Astrocyte (in vitro differentiated cells and primary cell): Measurements from ENCODE around the gene MALAT1. TPM values are rescaled to one million over a fixed set of nuclear protein-coding genes. Genes with fewer than 3 reads are reported as not detected.

Experiments used
- DNase-seq: peaks from one replicate; pipeline ENCODE4 v3.0.0-alpha.2; 2010; ENCODE audit warnings: low read depth
- FAIRE-seq: peaks from 2 replicates; lab custom pipeline; 2011; peaks lifted over from hg19 to GRCh38; lab: Jason Lieb, UNC
- H2AFZ ChIP-seq: 2 replicates; pipeline ENCODE4 v1.6.0; 2012; ENCODE audit warnings: low read depth, low read length, inconsistent platforms
- H3K27ac ChIP-seq: 2 replicates; pipeline ENCODE4 v1.5.1; 2011; ENCODE audit warnings: low read depth, low read length, inconsistent platforms
- H3K27me3 ChIP-seq: 2 replicates; pipeline ENCODE4 v1.6.0; 2011; ENCODE audit warnings: low read length, inconsistent platforms; ENCODE audit not compliant: insufficient read depth
- H3K36me3 ChIP-seq: 2 replicates; pipeline ENCODE4 v1.5.1; 2011; ENCODE audit warnings: low read length, inconsistent platforms; ENCODE audit not compliant: insufficient read depth
- H3K4me1 ChIP-seq: 2 replicates; pipeline ENCODE4 v1.5.1; 2011; ENCODE audit warnings: low read length, inconsistent platforms; ENCODE audit not compliant: insufficient read depth
- H3K4me2 ChIP-seq: 2 replicates; pipeline ENCODE4 v1.6.0; 2012; ENCODE audit warnings: low read length, inconsistent platforms
- H3K4me3 ChIP-seq: 2 replicates; pipeline ENCODE4 v1.5.1; 2011; ENCODE audit warnings: low read depth, mild to moderate bottlenecking, low read length, inconsistent platforms; ENCODE audit not compliant: insufficient read depth
- H3K79me2 ChIP-seq: 2 replicates; pipeline ENCODE4 v1.6.0; 2012; ENCODE audit warnings: mild to moderate bottlenecking, low read length, inconsistent platforms; ENCODE audit not compliant: insufficient read depth
- H3K9ac ChIP-seq: 2 replicates; pipeline ENCODE4 v1.6.0; 2012; ENCODE audit warnings: mild to moderate bottlenecking, low read length, inconsistent platforms
- H3K9me3 ChIP-seq: 2 replicates; pipeline ENCODE4 v1.5.1; 2012; ENCODE audit warnings: low read depth, mild to moderate bottlenecking, low read length, inconsistent platforms; ENCODE audit not compliant: insufficient read depth
- H4K20me1 ChIP-seq: 2 replicates; pipeline ENCODE4 v1.6.0; 2012; ENCODE audit warnings: low read length, inconsistent platforms; ENCODE audit not compliant: insufficient read depth
- H3K27ac Mint-ChIP-seq: one replicate; pipeline ENCODE4 v1.8.0; 2021; ENCODE audit warnings: mild to moderate bottlenecking, mixed read lengths; ENCODE audit not compliant: unreplicated experiment
- H3K27me3 Mint-ChIP-seq: one replicate; pipeline ENCODE4 v1.8.0; 2021; ENCODE audit warnings: low read depth, mixed read lengths; ENCODE audit not compliant: unreplicated experiment
- H3K36me3 Mint-ChIP-seq: one replicate; pipeline ENCODE4 v1.8.0; 2021; ENCODE audit warnings: low read depth, mixed read lengths; ENCODE audit not compliant: unreplicated experiment
- H3K4me1 Mint-ChIP-seq: one replicate; pipeline ENCODE4 v1.8.0; 2021; ENCODE audit warnings: low read depth, mixed read lengths; ENCODE audit not compliant: unreplicated experiment
- H3K4me3 Mint-ChIP-seq: one replicate; pipeline ENCODE4 v1.8.0; 2021; ENCODE audit warnings: mild to moderate bottlenecking, moderate library complexity, mixed read lengths; ENCODE audit not compliant: unreplicated experiment
- H3K9me3 Mint-ChIP-seq: one replicate; pipeline ENCODE4 v1.8.0; 2021; ENCODE audit warnings: mild to moderate bottlenecking, mixed read lengths; ENCODE audit not compliant: unreplicated experiment
- EZH2 ChIP-seq: IDR thresholded peaks from 2 replicates; pipeline ENCODE4 v1.6.1; 2012; ENCODE audit warnings: mild to moderate bottlenecking, low read length, inconsistent platforms; ENCODE audit not compliant: insufficient read depth
- total RNA-seq: library from RNA; stranded (reverse); gene quantifications from 2 replicates; pipeline ENCODE4 v1.2.1, GENCODE V29; 2021
- TF ChIP-seq, protein P1 (sequence below): IDR thresholded peaks from 2 replicates; pipeline ENCODE4 v1.5.1; 2011; ENCODE audit warnings: low read depth, mild to moderate bottlenecking, inconsistent platforms, low read length, moderate library complexity; ENCODE audit not compliant: insufficient read depth

The MALAT1 gene
- total RNA-seq, 1 donor from 2014 or later, result 8,991 TPM

DNA sequence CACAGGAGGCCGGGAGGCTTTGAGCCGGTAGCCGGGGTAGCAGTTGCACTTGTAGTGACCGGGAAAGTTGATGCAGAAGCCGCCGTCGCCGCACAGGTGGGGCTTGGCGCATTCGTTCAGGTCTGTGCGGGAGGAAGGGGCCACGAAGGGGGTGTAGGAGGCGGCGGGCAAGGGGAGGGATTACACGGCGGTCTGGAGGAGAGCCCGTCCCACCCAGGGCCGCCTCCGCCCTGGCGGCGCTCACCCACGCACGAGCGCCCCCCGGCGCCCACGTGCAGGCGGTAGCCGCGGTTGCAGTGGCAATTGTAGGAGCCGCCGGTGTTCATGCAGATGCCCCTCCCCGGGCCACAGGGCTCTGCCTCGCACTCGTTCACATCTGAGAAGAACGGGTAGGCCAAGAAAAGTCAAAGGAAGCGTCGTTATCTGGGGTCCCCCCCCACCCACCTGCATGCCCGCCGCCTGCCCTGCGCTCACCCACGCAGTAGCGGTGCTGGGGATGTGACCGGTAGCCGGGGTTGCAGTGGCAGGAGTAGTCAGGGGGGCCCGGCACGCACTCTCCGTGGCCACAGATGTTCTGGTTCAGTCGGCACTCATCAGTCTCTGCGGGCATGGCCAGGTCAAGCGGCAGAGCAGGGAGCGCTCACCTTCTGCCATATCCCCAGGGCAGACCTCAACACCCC is 48.7 kb downstream of the MALAT1 start:
- Histone ChIP-seq H3K4me1 (no peaks in the 10 kb centered on the region), H3K36me3 (peaks cover 24% of the 10 kb centered on the region), H3K27me3 (no peaks in the 10 kb centered on the region), H2AFZ (no peak overlapping the region), H3K79me2 (peaks cover 6% of the 10 kb centered on the region), H3K9ac (no peak overlapping the region), H3K27ac (no peak overlapping the region), H4K20me1 (peaks cover 81% of the 10 kb centered on the region), H3K4me2 (no peak overlapping the region), H3K9me3 (no peaks in the 10 kb centered on the region), H3K4me3 (no peak overlapping the region)
- Mint-ChIP-seq H3K27me3 (peaks cover 49% of the 10 kb centered on the region), H3K4me3 (no peak overlapping the region), H3K9me3 (peaks cover 9% of the 10 kb centered on the region), H3K27ac (no peak overlapping the region), H3K36me3 (peaks cover 32% of the 10 kb centered on the region), H3K4me1 (peaks cover 2% of the 10 kb centered on the region)
- DNase-seq (no peak), FAIRE-seq (no peak)
- no peak for TF ChIP-seq EZH2
- TF ChIP-seq, protein P1, sequence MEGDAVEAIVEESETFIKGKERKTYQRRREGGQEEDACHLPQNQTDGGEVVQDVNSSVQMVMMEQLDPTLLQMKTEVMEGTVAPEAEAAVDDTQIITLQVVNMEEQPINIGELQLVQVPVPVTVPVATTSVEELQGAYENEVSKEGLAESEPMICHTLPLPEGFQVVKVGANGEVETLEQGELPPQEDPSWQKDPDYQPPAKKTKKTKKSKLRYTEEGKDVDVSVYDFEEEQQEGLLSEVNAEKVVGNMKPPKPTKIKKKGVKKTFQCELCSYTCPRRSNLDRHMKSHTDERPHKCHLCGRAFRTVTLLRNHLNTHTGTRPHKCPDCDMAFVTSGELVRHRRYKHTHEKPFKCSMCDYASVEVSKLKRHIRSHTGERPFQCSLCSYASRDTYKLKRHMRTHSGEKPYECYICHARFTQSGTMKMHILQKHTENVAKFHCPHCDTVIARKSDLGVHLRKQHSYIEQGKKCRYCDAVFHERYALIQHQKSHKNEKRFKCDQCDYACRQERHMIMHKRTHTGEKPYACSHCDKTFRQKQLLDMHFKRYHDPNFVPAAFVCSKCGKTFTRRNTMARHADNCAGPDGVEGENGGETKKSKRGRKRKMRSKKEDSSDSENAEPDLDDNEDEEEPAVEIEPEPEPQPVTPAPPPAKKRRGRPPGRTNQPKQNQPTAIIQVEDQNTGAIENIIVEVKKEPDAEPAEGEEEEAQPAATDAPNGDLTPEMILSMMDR, result no peak

DNA sequence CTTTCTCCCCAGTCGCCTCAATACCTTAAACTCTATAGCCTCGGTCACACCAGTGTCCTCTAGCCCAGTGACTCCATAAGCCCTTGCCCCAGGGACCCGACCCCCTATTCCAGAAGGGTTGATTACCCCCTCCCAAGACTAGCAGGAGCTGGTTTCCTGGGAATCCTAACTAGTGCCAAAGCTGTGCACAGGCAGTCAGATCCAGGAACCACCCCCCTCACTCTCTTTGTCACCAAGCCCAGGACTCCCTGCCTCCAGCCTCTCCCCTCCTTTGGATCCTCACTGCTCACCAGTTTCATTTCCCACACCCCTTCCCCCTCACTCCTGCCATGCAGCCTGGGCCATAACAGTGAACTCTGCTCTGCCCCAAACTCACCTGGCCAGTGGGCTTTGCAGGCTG is 49.5 kb downstream of the MALAT1 start:
- Mint-ChIP-seq H3K4me3 (no peak overlapping the region), H3K27ac (no peak overlapping the region), H3K4me1 (peaks cover 2% of the 10 kb centered on the region), H3K27me3 (peaks cover 48% of the 10 kb centered on the region), H3K36me3 (peaks cover 32% of the 10 kb centered on the region), H3K9me3 (peaks cover 9% of the 10 kb centered on the region)
- Histone ChIP-seq H3K27me3 (no peaks in the 10 kb centered on the region), H3K4me1 (no peaks in the 10 kb centered on the region), H4K20me1 (peaks cover 79% of the 10 kb centered on the region), H3K4me2 (no peak overlapping the region), H3K9me3 (no peaks in the 10 kb centered on the region), H3K9ac (no peak overlapping the region), H3K4me3 (no peak overlapping the region), H3K27ac (no peak overlapping the region), H2AFZ (no peak overlapping the region), H3K36me3 (peaks cover 21% of the 10 kb centered on the region), H3K79me2 (peaks cover 6% of the 10 kb centered on the region)
- TF ChIP-seq EZH2, result no peak
- TF ChIP-seq, protein P1, result no peak
- FAIRE-seq, result no peak
- no peak for DNase-seq

- no peak overlapping the region for H3K27ac ChIP-seq
- Mint-ChIP-seq H3K4me3 (peak overlapping the region; percentile 71), H3K9me3 (peaks cover 9% of the 10 kb centered on the region), H3K36me3 (peaks cover 29% of the 10 kb centered on the region), H3K27ac (no peak overlapping the region), H3K4me1 (peaks cover 2% of the 10 kb centered on the region), H3K27me3 (peaks cover 44% of the 10 kb centered on the region)
- H3K27me3 ChIP-seq, result no peaks in the 10 kb centered on the region
- FAIRE-seq, result no peak
- peaks cover 10% of the 10 kb centered on the region for H3K79me2 ChIP-seq
- no peak for DNase-seq
- TF ChIP-seq, protein P1, result no peak
- TF ChIP-seq EZH2, result no peak
- no peak overlapping the region for H2AFZ ChIP-seq
- no peak overlapping the region for H3K9ac ChIP-seq
- H3K36me3 ChIP-seq, result peaks cover 21% of the 10 kb centered on the region
- H3K4me3 ChIP-seq, result no peak overlapping the region
- no peak overlapping the region for H3K4me2 ChIP-seq
- peaks cover 4% of the 10 kb centered on the region for H3K4me1 ChIP-seq
- peaks cover 78% of the 10 kb centered on the region for H4K20me1 ChIP-seq
- no peaks in the 10 kb centered on the region for H3K9me3 ChIP-seq
Observed at GRCh38 chr11:65549096-65549495, 50.3 kb downstream of the MALAT1 start.
